RWPE2 (cell line): ENCODE results near the gene IGF2BP1.
"Not testable (repeated sequence)": the region's sequence is repeated elsewhere in the genome, so short reads cannot be mapped to it uniquely, and the experiment has no call there.

ENCODE experiments used
- ATAC-seq: fragments of 200-7000 bp; cut with Tn5 transposase; 3 replicates; pipeline ENCODE4 v1.9.1; 2021; ENCODE audit warnings: low read depth
- DNase-seq: peaks from one replicate; pipeline ENCODE4 v3.0.0-alpha.2; 2020; ENCODE audit warnings: low spot score
- H3K27ac ChIP-seq: fragments of 450-650 bp; 2 replicates; pipeline ENCODE4 v1.5.1; 2017; ENCODE audit warnings: mild to moderate bottlenecking; ENCODE audit not compliant: poor library complexity, severe bottlenecking
- H3K27me3 ChIP-seq: fragments of 250-450 bp; sonication (Bioruptor Pico); 2 replicates; pipeline ENCODE4 v1.5.1; 2021; ENCODE audit warnings: mild to moderate bottlenecking, moderate library complexity; ENCODE audit not compliant: insufficient read depth, poor library complexity, severe bottlenecking
- H3K36me3 ChIP-seq: fragments of 250-450 bp; sonication (Bioruptor Pico); 2 replicates; pipeline ENCODE4 v1.5.1; 2020; ENCODE audit warnings: low read depth, mild to moderate bottlenecking, moderate library complexity
- H3K4me1 ChIP-seq: fragments of 250-450 bp; sonication (Bioruptor Pico); 2 replicates; pipeline ENCODE4 v1.5.1; 2021; ENCODE audit warnings: mild to moderate bottlenecking, moderate library complexity; ENCODE audit not compliant: insufficient read depth, poor library complexity, severe bottlenecking
- H3K4me3 ChIP-seq: fragments of 250-450 bp; sonication (Bioruptor Pico); 2 replicates; pipeline ENCODE4 v1.5.1; 2021; ENCODE audit warnings: mild to moderate bottlenecking, moderate library complexity; ENCODE audit not compliant: severe bottlenecking
- H3K9me3 ChIP-seq: fragments of 250-450 bp; sonication (Bioruptor Pico); 2 replicates; pipeline ENCODE4 v1.5.1; 2021; ENCODE audit warnings: mild to moderate bottlenecking, moderate library complexity; ENCODE audit not compliant: severe bottlenecking
- CTCF ChIP-seq: fragments of 450-650 bp; IDR thresholded peaks from one replicate; pipeline ENCODE4 v1.5.1; 2017; ENCODE audit warnings: mild to moderate bottlenecking, moderate library complexity; ENCODE audit not compliant: poor library complexity, severe bottlenecking

Gene IGF2BP1

DNA sequence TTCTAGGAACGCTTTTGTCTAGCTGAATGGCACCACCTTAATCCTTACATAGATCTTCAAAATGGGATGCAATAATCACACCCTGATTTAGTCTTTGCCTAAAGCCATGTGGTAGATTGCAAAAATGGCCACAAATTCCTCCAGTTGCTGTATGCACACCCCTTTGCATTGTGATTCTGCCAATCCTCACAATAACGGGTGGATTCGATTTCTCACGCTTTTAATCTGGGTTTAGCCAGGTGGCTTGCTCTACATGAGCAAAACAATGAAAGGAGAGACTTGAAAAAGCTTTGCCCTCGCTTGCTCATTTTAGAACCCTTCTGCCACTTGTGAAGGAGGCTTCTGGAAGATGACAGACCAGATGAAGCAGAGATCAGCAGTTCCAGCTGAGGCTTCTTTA is 85.0 kb downstream of the IGF2BP1 start:
- Histone ChIP-seq H3K4me1 (no peaks in the 10 kb centered on the region), H3K27me3 (no peaks in the 10 kb centered on the region), H3K9me3 (no peaks in the 10 kb centered on the region), H3K36me3 (no peaks in the 10 kb centered on the region), H3K4me3 (no peak overlapping the region), H3K27ac (no peak overlapping the region)
- DNase-seq (no peak), ATAC-seq (no peak)
- TF ChIP-seq CTCF = no peak

- not testable (repeated sequence) for ATAC-seq, H3K36me3 ChIP-seq, H3K27ac ChIP-seq, DNase-seq, H3K4me3 ChIP-seq, H3K27me3 ChIP-seq, H3K4me1 ChIP-seq, H3K9me3 ChIP-seq
Observed at GRCh38 chr17:49085046-49085445, 87.9 kb downstream of the IGF2BP1 start.

GRCh38 chr17:49085565-49086315 is 88.6 kb downstream of the IGF2BP1 start:
- no peak for TF ChIP-seq CTCF
- no peak for DNase-seq
- ATAC-seq = no peak
- H3K4me1 ChIP-seq = no peaks in the 10 kb centered on the region
- H3K4me3 ChIP-seq = no peak overlapping the region
- no peaks in the 10 kb centered on the region for H3K36me3 ChIP-seq
- H3K9me3 ChIP-seq = no peaks in the 10 kb centered on the region
- H3K27me3 ChIP-seq = no peaks in the 10 kb centered on the region
- no peak overlapping the region for H3K27ac ChIP-seq

GRCh38 chr17:49086316-49086605 is 89.1 kb downstream of the IGF2BP1 start:
- Histone ChIP-seq H3K4me1 (no peaks in the 10 kb centered on the region), H3K4me3 (no peak overlapping the region), H3K27ac (no peak overlapping the region), H3K27me3 (no peaks in the 10 kb centered on the region), H3K9me3 (no peaks in the 10 kb centered on the region), H3K36me3 (no peaks in the 10 kb centered on the region)
- no peak for ATAC-seq
- no peak for TF ChIP-seq CTCF
- no peak for DNase-seq

- Histone ChIP-seq H3K27ac (no peak overlapping the region), H3K4me1 (no peaks in the 10 kb centered on the region), H3K27me3 (no peaks in the 10 kb centered on the region), H3K4me3 (no peak overlapping the region), H3K9me3 (no peaks in the 10 kb centered on the region), H3K36me3 (no peaks in the 10 kb centered on the region)
- TF ChIP-seq CTCF = no peak
- DNase-seq = no peak
- ATAC-seq = no peak
Observed at GRCh38 chr17:49086649-49087048, 89.5 kb downstream of the IGF2BP1 start.
